ENCODE data around the gene TBCC.
"Not testable (repeated sequence)": the region's sequence is repeated elsewhere in the genome, so short reads cannot be mapped to it uniquely, and the experiment has no call there.

TBCC gene

GRCh38 chr6:42769836-42770235, 23.9 kb upstream of the TBCC start:
- no peak for DNase-seq

- DNase-seq: no peak
Measured at GRCh38 chr6:42769051-42769450, 23.1 kb upstream of the TBCC start.

- no peak for DNase-seq
Measured at GRCh38 chr6:42766163-42766670, 20.3 kb upstream of the TBCC start.

- no peak for DNase-seq
Measured at GRCh38 chr6:42764911-42765648, 19.2 kb upstream of the TBCC start.

- no peak for DNase-seq
Measured at GRCh38 chr6:42762950-42763349, 17.0 kb upstream of the TBCC start.

GRCh38 chr6:42762426-42762859, 16.5 kb upstream of the TBCC start:
- DNase-seq: no peak

GRCh38 chr6:42761287-42762067, 15.6 kb upstream of the TBCC start:
- no peak for DNase-seq

GRCh38 chr6:42758756-42759430, 13.0 kb upstream of the TBCC start:
- no peak for DNase-seq

GRCh38 chr6:42756722-42757121, 10.8 kb upstream of the TBCC start:
- DNase-seq: no peak

- no peak for DNase-seq
Measured at GRCh38 chr6:42754759-42755158, 8.9 kb upstream of the TBCC start.

GRCh38 chr6:42751055-42751454, 5.2 kb upstream of the TBCC start:
- no peak for DNase-seq

GRCh38 chr6:42748203-42748898, 2.4 kb upstream of the TBCC start:
- DNase-seq: no peak

- DNase-seq: peak; percentile 87
Measured at GRCh38 chr6:42746463-42747391, 824 bp upstream of the TBCC start.

- no peak for DNase-seq
Measured at GRCh38 chr6:42745083-42745639, 742 bp downstream of the TBCC start.

GRCh38 chr6:42744351-42744893, 1.5 kb downstream of the TBCC start:
- no peak for DNase-seq

GRCh38 chr6:42742116-42742894, 3.6 kb downstream of the TBCC start:
- DNase-seq: peak; percentile 80

GRCh38 chr6:42740725-42741124, 5.2 kb downstream of the TBCC start:
- no peak for DNase-seq

- DNase-seq: no peak
Measured at GRCh38 chr6:42735976-42736375, 9.9 kb downstream of the TBCC start.

- DNase-seq: not testable (repeated sequence)
Measured at GRCh38 chr6:42733867-42734481, 11.9 kb downstream of the TBCC start.

GRCh38 chr6:42729731-42730130, 16.2 kb downstream of the TBCC start:
- no peak for DNase-seq

All from NCI-H2227 treated with DMSO at 0.1 percent for 48 hours (cell line).